ENCODE measurements around the gene NOP16.

- TF ChIP-seq CTCF (conservative IDR thresholded peaks at IDR 0.05) (no peak), ZFX (IDR thresholded peaks at IDR 0.05) (no peak)
Observed at GRCh38 chr5:176413255-176413565, 24.8 kb upstream of the NOP16 start.
